SK-N-SH treated with all-trans-retinoic acid at 6 μM for 48 hours (cell line): Measurements from ENCODE around the gene ICA1.

Experiments used
- ATAC-seq: fragments of 200-7000 bp; cut with Tn5 transposase; 3 replicates; pipeline ENCODE4 v1.9.1; 2020; ENCODE audit warnings: mild to moderate bottlenecking, moderate library complexity
- BACH2 ChIP-seq: fragments of 250-450 bp; sonication (Bioruptor Pico); IDR thresholded peaks from 2 replicates; pipeline ENCODE4 v1.9.0; 2021; ENCODE audit warnings: mild to moderate bottlenecking, borderline replicate concordance
- CSRNP3 ChIP-seq: fragments of 250-450 bp; sonication (Bioruptor Pico); IDR thresholded peaks from 2 replicates; pipeline ENCODE4 v1.5.1; 2021; ENCODE audit warnings: mild to moderate bottlenecking, moderate library complexity
- ESRRG ChIP-seq: fragments of 250-450 bp; sonication (Bioruptor Pico); IDR thresholded peaks from 2 replicates; pipeline ENCODE4 v1.6.1; 2021; ENCODE audit warnings: mild to moderate bottlenecking
- GLIS3 ChIP-seq: fragments of 250-450 bp; sonication (Bioruptor Pico); IDR thresholded peaks from 2 replicates; pipeline ENCODE4 v1.5.0; 2020; ENCODE audit warnings: mild to moderate bottlenecking, moderate library complexity
- ISL1 ChIP-seq: fragments of 250-450 bp; sonication (Bioruptor Pico); IDR thresholded peaks from 2 replicates; pipeline ENCODE4 v2.1.2; 2022; ENCODE audit warnings: mild to moderate bottlenecking, moderate library complexity
- PATZ1 ChIP-seq: fragments of 250-450 bp; sonication (Bioruptor Pico); IDR thresholded peaks from 2 replicates; pipeline ENCODE4 v1.8.0; 2020; ENCODE audit warnings: mild to moderate bottlenecking, moderate library complexity, borderline replicate concordance
- POU6F1 ChIP-seq: fragments of 250-450 bp; sonication (Bioruptor Pico); IDR thresholded peaks from 2 replicates; pipeline ENCODE4 v1.8.0; 2021; ENCODE audit warnings: low read depth, mild to moderate bottlenecking, moderate library complexity, borderline replicate concordance
- RARB ChIP-seq: fragments of 250-450 bp; sonication (Bioruptor Pico); IDR thresholded peaks from 2 replicates; pipeline ENCODE4 v1.8.0; 2021; ENCODE audit warnings: mild to moderate bottlenecking, moderate library complexity
- TCF4 ChIP-seq: fragments of 250-450 bp; sonication (Bioruptor Pico); IDR thresholded peaks from 2 replicates; pipeline ENCODE4 v1.8.0; 2021; ENCODE audit warnings: mild to moderate bottlenecking, moderate library complexity, borderline replicate concordance
- TOX ChIP-seq: fragments of 250-450 bp; sonication (Bioruptor Pico); IDR thresholded peaks from 2 replicates; pipeline ENCODE4 v1.8.0; 2021; ENCODE audit warnings: mild to moderate bottlenecking, moderate library complexity, borderline replicate concordance
- TSHZ2 ChIP-seq: fragments of 250-450 bp; sonication (Bioruptor Pico); IDR thresholded peaks from 2 replicates; pipeline ENCODE4 v1.5.0; 2020; ENCODE audit warnings: mild to moderate bottlenecking, moderate library complexity
- ZC3H10 ChIP-seq: fragments of 250-450 bp; sonication (Bioruptor Pico); IDR thresholded peaks from 2 replicates; pipeline ENCODE4 v1.5.1; 2021; ENCODE audit warnings: mild to moderate bottlenecking, moderate library complexity
- ZFP3 ChIP-seq: fragments of 250-450 bp; sonication (Bioruptor Pico); IDR thresholded peaks from 2 replicates; pipeline ENCODE4 v1.5.0; 2020; ENCODE audit warnings: mild to moderate bottlenecking, moderate library complexity
- ZFP30 ChIP-seq: fragments of 450-650 bp; formaldehyde crosslinking; IDR thresholded peaks from 2 replicates; pipeline ENCODE4 v1.5.0; 2022; ENCODE audit warnings: mild to moderate bottlenecking, moderate library complexity
- ZNF565 ChIP-seq: fragments of 450-650 bp; formaldehyde crosslinking; conservative IDR thresholded peaks from 2 replicates; pipeline ENCODE4 v1.5.0; 2020; ENCODE audit warnings: low read depth, mild to moderate bottlenecking, moderate library complexity
- ZNF70 ChIP-seq: fragments of 450-650 bp; formaldehyde crosslinking; IDR thresholded peaks from 2 replicates; pipeline ENCODE4 v1.5.0; 2020; ENCODE audit warnings: mild to moderate bottlenecking, moderate library complexity
- ZNF8 ChIP-seq: fragments of 450-650 bp; formaldehyde crosslinking; IDR thresholded peaks from 2 replicates; pipeline ENCODE4 v1.5.0; 2020; ENCODE audit warnings: mild to moderate bottlenecking, moderate library complexity
- TF ChIP-seq, protein P1 (sequence below): fragments of 250-450 bp; sonication (Bioruptor Pico); IDR thresholded peaks from 2 replicates; pipeline ENCODE4 v1.5.1; 2020; ENCODE audit warnings: low read depth, mild to moderate bottlenecking, moderate library complexity

Gene ICA1

GRCh38 chr7:8258734-8259133, 3.2 kb downstream of the ICA1 start:
- ATAC-seq = no peak

GRCh38 chr7:8258166-8258565, 3.8 kb downstream of the ICA1 start:
- TF ChIP-seq TOX = no peak
- TF ChIP-seq POU6F1 = no peak
- no peak for TF ChIP-seq PATZ1 (CRISPR knock-in tag)
- TF ChIP-seq ZC3H10 = no peak
- TF ChIP-seq ZNF70 (CRISPR knock-in tag) = no peak
- no peak for TF ChIP-seq CSRNP3 (CRISPR knock-in tag)
- no peak for TF ChIP-seq TSHZ2 (CRISPR knock-in tag)
- TF ChIP-seq, protein P1, sequence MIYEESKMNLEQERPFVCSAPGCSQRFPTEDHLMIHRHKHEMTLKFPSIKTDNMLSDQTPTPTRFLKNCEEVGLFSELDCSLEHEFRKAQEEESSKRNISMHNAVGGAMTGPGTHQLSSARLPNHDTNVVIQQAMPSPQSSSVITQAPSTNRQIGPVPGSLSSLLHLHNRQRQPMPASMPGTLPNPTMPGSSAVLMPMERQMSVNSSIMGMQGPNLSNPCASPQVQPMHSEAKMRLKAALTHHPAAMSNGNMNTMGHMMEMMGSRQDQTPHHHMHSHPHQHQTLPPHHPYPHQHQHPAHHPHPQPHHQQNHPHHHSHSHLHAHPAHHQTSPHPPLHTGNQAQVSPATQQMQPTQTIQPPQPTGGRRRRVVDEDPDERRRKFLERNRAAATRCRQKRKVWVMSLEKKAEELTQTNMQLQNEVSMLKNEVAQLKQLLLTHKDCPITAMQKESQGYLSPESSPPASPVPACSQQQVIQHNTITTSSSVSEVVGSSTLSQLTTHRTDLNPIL (CRISPR knock-in tag) = no peak
- no peak for TF ChIP-seq ZNF8 (CRISPR knock-in tag)
- TF ChIP-seq ZFP30 = no peak
- no peak for TF ChIP-seq ZFP3 (CRISPR knock-in tag)
- no peak for TF ChIP-seq ZNF565 (CRISPR knock-in tag)
- TF ChIP-seq ESRRG (CRISPR knock-in tag) = no peak
- TF ChIP-seq GLIS3 (CRISPR knock-in tag) = no peak
- no peak for TF ChIP-seq BACH2
- no peak for TF ChIP-seq ISL1 (CRISPR knock-in tag)
- TF ChIP-seq, all 23 proteins: peak for 0

More at GRCh38 chr7:8258734-8259133, 3.2 kb downstream of the ICA1 start:
- TF ChIP-seq ISL1 (CRISPR knock-in tag) (no peak), TCF4 (peak; percentile 47; the same call in 1 of the 2 replicates)

DNA sequence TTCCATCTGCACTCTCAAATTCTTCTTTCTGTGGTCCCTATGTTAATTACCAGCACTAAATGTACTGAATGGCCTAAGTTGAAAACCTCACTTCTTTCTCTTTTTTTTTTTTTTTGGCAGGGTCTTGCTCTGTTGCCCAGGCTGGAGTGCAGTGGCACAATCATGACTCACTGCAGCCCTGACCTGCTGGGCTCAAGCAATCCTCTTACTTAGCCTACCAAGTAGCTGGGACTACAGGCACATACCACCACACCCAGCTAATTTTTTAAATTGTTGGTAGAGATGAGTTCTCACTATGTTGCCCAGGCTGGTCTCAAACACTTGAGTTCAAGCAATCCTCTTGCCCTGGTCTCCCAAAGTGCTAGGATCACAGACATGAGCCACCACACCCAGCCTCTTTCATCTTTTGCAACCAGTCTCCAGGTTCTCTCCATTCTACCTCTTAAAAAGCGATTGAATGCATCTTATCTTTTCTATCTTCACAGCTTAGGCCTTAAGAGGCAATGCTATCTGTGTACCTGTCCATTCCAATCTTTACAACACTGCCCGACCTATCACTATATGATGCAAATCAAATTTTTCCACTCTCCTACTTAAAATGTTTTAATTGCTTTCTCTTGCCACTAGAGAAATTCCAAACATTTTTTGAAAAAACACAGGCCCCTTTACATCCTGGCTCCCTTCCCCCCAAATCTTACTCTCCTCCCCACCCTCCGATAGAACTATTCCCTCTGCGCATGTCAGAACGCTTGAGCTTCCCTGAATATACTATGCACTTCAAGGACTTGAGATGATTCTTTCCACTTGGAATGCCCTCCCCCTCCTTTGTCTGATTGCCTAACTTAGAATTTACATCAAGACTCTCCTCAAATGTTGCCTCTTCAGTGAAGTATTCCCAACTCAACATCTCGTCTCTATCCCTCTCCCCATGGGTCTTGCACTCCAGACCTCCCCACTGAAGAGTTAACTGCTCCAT, 6.0 kb downstream of the ICA1 start:
- TF ChIP-seq RARB (CRISPR knock-in tag) (no peak), PATZ1 (CRISPR knock-in tag) (no peak), CSRNP3 (CRISPR knock-in tag) (no peak), ISL1 (CRISPR knock-in tag) (peak; percentile 38; the same call in 1 of the 2 replicates)

More at GRCh38 chr7:8258166-8258565, 3.8 kb downstream of the ICA1 start:
- ATAC-seq = no peak

More for the DNA sequence above, 6.0 kb downstream of the ICA1 start:
- no peak for ATAC-seq
